COLO829 (cell line): ENCODE measurements around the gene RIMBP2.
"Not testable (repeated sequence)": the region's sequence is repeated elsewhere in the genome, so short reads cannot be mapped to it uniquely, and the experiment has no call there.

Experiments used
- DNase-seq: peaks from one replicate; pipeline ENCODE4 v3.0.0; 2012; ENCODE audit warnings: low spot score

The RIMBP2 gene

DNA sequence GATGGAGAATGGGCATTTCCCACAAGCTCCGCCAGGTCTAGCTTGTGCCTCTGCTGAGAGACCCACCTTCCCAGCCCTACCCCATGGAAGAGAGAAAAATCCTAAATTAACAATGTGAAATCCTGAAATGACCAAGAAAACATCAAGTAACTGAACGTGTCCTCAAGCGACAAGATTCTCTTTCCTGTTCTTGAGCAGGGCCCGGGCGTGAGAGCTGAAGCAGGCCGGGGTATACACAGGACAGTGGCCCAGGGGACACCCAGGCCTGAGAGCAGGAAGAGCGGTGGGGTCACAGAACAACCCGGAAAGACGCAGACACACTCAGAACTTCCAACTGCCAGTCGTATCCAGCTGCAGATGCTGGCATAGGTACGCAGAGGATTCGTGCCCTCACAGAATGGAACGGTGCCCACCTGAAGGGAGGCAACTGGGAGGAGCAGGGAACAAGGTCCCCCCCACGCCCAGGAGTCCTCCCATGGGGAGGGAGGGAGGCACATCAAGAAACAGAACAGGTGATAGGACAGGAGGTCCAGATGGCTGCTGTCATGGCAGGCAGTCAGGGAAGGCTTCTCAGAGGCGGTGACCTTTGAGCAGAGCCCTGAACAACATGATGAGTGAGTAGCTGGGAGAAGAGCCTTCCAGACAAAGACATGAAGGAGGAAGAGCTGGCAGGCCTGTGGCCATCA is 9.1 kb downstream of the RIMBP2 start:
- no peak for DNase-seq

DNA sequence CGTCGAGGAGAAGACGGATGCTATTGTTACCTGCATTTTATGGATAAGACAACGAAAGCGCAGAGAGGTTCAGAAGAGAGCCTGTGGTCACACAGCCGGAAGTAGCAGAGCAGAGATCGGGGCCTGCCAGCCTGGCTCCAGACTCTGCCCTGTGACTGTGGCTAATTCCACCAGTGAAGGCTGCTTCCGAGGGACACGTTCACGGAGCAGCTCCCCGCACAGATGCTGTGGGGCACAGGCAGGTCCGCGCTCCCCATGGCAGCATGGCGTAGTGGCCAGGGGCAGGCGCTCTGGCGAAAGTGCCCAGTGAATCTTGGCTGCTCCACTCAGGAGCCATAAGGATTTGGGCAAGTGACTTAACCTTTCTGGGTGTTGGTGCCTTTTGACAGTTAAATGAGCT is 9.8 kb downstream of the RIMBP2 start:
- DNase-seq: no peak

DNA sequence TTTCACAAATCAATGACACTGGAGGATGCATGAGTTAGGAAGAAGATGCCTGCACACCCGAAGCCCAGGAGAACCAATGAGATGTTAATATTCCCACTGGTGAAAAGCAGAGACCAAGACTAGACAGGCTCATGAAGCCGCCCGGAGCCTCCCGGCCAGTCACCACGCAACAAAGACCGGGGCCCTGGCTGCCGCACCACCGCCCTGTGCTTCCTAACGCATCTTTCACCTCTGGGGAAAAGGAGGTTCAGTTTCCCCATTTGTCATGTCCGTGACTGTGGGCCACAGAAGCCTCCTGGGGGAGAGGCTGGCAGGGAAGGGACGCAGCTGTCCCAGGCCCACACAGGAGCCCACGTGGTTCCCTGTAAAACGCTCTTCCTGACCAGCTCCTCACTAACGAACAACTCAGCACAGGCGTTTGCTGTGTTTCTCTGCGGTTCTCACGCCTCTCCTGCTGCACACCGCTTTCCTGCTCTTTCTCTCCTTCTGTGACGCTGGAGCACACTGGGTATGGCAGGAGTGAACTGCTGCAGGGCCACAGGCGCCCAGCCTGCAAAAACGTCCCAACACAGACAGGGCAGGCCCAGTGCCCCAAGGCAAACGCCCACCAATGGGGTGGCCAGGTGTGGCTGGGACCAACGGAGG is 10.8 kb downstream of the RIMBP2 start:
- no peak for DNase-seq

DNA sequence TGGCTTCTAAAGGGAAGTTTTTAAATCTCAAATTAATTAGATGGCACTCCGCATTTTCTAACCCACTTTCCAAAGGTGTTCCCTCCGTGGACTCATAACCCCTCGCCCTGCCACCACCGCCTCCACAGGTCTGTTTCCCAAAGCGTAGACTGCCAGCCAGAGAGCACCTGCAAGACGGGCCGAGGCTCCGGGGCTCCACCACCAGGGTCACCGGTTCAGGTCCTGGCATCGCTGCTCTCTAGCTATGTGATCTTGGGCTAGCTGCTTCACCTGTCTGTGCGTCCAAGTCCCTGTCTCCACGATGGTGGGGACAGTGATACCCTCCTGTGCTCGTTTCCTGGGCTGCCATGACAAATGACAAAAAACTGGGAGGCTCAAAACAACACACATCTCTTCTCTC is 11.5 kb downstream of the RIMBP2 start:
- no peak for DNase-seq

DNA sequence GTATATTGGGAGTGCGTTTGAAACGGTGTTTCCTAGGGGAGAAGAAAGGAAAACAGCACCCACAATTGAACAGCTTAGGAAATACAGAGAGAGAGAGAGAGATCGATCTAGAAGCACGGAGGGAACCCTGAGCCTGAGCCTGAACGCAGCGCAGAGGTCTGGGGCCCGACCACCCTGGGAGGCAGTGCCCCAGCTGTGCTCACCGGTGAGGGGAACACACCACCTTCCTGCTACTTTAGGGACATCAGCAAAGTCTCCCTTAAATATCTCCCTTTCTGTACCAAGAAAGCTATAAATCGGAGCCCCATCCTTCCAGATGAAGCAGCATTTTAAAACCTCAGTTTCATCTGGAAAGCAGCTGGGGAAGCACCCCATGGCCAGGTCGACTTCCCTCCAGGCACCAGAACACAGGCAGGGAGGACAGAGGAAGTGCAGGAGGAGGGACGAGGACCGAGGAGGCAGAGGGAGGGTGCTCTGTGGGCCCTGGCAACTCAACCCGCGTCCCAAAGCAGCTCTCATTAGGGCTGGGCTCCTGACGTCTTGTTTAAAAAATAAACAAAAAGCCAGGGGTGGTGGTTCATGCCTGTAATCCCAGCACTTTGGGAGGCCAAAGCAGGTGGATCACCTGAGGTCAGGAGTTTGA is 12.2 kb downstream of the RIMBP2 start:
- DNase-seq: no peak

DNA sequence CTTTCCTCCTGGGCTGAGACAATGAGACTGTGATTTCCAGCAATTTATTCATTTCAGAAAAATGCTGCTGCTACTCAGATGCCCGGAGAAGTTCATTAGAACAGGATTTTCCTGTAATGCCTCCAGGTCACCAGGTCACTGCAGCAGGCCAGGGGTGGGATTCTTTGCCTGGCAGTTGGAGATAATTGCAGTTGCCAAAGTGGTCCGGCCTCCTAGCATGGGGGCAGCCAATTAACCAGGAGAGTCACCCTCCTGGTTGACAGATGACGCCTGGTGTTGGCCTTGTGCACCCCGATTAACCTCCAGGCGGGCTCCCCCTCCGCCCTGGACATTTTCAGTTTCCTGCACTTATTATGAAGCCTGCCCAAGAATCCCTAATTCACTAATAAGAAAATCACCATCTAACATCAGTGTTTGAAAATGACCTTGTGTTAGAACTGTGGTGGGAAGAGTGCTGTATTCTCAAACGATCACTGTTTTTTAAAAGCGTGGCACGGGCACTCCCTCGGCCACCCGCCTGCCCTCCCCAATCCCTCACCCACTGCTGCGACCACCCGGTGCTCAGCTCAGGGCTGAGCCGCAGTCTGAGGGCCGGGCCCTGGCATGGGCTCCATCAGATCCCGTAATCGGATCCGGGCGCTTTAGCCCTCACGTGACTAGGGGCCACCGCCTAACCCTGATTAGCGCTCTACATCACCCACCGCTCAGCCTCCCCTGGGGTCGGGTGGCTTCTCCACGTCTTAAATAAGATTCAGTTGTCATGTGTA is 12.9 kb downstream of the RIMBP2 start:
- no peak for DNase-seq

DNA sequence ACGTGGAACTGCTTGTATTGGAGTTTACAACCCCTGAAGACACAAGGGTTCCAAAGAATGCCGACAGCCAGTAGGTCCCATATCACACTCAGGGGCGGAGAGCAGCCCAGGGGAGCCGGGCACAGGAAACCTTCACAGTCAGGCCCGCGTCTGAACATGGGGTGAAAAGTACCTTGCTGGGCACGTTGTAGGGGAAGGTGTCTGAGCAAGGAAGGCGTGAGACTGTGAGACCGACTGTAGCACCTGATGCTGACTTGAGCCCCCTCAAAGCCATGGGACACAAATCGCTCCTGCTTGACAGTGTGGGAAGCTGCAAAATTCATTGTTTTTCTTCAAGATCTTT is 14.7 kb downstream of the RIMBP2 start:
- no peak for DNase-seq

DNA sequence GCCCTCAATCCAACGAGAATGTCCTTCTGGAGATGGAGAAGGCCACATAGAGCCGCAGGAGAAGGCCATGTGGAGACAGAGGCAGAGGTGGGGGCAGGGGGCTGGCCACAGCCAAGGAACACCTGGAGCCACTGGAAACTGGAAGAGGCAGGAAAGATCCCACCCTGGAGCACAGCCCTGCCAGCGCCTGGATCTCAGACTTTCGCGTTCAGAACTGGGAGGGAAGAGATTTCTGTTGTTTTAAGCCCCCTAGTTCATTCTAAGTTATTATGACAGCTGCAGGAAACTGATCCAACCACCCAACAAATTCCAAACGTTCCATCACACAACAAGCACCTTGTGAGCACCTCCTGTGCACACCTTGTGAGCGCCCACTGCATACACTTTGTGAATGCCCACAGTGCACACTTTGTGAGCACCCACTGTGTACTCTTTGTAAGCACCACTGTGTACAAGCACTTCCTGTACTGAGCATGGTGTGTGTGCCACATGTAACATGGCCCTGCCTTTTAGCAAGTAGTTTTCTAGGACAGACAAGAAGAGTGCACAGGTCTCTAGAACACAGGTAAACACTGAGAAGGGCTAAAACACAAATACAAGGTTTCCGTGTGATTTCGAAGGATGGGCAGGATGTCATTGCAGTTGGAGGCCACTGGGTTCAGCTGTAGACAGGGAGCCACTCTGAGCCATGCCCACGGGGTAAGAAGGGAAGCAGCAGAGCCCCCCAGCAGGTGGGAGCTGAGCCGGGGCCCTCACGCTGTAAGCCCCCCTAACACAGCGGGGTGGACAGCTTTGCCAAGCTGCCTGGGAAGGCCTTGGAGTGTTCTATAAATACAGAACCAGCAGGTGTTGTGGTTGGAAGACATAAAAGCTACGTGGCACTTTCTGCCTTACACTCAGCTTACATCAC is 15.4 kb downstream of the RIMBP2 start:
- no peak for DNase-seq

DNA sequence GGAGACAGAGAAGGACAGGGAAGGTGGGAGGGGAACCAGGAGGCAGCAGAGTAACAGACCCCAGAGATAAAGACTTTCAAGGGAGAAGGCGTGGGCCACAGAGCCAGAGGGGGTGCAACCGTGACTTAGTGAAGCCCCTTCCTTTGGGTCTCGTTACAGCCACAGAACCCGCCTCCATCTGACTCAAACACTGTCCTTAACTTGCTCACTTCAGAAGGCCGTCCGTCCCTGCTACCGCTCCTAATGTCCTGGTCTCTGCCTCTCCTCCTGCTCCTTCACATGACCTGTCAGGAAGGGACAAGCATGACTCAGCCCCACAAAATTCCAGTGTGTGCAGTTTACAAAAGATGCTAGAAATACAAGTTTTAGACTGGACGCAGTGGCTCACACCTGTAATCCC is 18.0 kb downstream of the RIMBP2 start:
- DNase-seq: no peak

DNA sequence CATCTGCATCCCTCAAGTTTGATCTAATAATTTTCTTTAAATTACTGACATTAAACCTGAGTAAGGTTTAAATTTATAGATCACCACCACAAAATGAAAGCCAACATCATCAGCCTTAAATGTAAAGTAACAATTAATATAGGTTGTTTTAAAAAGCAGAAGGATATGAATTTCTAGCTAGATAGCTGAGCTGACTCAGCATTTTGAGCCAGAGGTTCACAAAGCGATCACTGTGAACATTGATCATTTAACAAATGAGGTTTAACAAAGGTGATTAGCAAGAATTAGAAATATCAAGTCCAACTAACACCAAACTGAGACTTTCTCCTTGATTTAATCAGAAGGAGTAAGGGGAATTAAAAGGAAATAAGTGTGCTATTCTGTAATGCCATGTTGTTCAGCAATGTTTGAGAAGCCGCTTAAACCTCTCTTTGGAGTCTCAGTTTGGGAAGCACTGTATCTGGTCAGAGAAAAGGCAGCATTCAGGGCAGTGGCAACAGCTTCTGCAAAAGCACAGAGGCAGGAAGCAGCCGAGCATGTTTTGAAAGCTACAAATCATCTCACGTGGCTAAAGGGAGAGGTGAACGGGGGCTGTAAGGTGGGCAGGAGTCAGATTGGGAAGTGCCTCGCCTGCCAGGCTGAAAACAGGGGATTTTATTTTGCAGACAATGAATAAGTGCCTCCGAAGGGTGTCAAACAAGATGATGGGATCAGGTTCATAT is 19.6 kb downstream of the RIMBP2 start:
- no peak for DNase-seq

DNA sequence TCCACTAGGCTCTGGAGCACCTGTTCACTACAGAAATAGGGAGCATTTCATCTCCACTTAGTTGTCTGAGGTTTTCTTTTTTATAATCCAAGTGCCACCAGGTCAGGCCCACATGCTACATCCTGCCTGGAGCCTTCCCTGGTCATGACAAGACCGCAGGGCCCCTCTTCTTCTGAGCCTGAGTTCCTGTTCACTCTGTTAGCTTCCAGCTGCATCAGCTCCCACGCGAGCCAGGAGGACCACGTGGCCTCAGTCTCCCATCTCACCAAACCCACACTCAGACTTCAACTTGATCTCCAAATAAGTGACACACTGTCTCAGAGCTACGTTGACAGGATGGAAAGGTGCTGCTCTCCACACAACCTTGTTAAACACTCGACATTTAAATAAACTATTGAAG is 21.0 kb downstream of the RIMBP2 start:
- no peak for DNase-seq

DNA sequence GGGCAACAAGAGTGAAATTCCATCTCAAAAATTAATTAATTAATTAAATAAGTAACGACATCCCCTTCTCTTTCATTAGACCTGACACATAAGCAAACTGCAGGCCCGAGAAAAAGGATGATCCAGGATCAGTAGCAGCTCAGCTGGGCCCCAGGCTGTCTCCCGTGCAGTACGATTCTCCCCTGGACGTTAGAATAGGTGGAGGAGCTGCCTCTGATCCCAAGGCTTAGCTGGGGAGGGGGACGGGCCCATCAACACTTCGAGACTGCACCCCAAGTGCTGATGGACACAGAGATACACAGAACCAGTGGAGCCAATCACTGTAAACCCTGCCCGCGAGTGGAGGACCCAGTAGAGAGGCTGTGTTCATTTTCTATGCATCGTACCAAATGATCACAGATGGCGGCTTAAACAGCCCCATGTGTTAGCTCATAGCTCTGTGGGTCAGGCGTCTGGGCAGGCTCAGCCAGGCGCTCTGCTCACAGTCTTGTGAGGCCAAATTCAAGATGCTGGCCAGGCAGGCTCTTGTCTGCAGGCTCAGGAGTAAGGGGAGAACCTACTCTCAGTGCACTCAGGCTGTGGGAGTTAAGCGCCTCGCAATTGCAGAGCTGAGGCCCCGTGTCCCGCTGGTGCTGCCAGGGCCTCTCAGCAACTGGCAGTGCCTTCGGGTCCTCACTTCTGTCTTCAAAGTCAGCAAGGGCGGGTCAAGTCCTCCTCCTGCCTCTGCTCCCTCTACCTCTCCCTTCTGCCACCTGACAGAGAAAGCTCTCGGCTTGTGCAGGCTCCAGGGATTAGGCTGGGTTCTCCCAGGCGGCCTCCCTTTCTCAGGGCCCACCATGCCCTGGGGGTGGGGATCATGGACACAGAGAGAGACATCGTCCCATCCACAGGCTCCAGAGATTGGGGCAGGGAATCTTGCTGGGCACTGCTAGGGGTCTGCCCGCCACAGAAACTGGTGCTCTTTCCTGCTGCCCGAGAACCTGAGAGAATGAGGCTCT is 26.4 kb downstream of the RIMBP2 start:
- no peak for DNase-seq

DNA sequence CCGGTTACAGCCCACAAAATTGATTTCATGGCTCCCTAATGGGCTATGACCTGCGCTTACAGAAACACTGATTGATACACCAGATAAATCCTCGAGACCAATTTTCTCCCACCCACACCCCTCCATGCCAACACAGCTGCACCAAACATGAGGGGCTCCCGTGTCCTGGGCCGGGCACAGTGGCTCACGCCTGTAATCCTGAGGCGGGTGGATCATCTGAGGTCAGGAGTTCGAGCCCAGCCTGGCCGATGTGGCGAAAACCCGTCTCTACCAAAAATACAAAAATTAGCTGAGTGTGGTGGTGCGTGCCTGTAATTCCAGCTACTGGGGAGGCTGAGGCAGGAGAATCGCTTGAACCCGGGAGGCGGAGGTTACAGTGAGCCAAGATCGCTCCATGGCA is 27.1 kb downstream of the RIMBP2 start:
- DNase-seq: not testable (repeated sequence)

DNA sequence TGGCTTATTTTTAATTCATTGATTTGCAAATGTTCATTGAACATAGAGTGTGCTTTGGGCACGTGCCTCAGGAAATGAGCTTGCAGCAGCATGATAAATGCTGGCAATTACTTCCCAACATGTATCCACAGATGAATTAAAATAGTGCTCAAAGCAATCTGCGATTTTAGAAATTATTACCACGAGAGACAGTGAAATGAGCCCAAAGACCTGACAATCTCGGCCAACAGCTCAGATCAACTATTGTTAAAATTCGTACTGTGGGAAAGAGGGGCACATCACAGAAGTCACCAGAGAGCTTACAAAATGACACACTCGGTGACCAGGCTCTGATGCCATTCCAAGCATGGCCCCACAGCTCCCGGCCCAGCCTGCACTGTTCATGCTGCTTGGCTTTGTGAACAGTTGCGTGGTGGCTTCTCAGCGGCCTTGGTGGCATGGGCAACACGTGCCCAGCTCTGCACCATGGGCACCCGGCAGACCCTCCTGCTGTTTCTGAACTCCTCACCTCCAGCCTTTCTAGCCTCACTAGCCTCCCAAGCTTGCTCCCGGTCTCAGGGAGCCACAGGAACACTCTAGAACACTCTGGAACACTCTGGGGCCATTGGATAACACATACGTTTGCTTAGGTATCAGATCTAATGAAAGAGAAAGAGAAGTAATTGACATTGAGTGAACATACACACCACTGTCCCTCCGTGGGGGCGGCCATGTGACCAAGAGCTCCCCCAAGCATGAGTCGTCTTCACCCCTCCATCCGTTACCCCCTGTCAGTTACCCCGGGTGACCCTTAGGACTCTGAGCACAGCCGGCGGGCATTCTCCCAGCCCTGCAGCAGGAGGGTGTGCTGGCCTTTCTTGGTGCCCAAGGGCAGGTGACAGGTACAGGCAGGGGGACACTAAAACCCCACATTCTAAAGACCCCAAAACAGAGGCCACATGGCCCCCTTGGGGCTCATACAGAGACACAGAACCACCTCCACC is 28.0 kb downstream of the RIMBP2 start:
- DNase-seq: no peak

DNA sequence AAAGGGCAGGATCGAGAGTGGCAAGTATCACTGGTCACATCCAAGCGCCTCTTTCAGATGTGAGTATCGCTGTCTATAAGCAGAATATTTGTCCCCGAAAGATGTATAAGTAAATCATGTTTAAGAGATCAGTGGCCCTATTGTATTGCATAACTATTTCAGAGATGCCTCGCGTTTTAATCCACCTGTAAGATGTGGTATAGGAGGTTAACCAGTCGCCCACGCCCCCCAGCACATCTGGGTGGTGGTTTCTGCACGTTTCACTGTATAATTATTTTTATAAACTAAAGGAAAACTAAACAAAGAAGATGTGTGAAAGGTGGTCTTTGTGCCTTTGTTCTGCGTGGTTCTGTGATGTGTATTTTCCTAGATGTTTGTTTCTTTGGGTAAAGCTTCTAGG is 28.9 kb downstream of the RIMBP2 start:
- no peak for DNase-seq

DNA sequence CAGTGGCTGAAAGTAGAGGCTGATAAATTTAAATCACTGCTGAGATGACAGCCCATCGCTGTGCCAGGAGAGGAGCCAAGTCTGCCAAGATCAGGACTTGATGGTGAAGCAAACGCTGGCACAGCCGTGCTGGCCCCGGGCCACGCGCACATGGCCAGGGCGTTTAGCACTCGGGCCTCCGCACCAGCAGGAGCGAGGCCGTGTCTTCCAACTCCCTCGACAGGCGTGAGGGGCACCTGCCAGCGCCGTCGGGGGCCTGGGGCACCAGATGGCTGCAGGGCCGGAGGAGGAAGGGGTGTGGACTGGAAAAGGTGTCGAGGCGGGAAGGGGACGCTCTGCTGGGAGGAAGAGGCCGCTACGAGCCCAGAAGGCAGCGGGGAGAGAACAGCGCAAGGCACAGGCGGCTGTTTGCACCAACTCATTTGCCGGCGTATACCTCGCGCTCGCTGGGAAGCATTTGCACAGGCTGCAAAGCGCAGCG is 29.5 kb downstream of the RIMBP2 start:
- no peak for DNase-seq

DNA sequence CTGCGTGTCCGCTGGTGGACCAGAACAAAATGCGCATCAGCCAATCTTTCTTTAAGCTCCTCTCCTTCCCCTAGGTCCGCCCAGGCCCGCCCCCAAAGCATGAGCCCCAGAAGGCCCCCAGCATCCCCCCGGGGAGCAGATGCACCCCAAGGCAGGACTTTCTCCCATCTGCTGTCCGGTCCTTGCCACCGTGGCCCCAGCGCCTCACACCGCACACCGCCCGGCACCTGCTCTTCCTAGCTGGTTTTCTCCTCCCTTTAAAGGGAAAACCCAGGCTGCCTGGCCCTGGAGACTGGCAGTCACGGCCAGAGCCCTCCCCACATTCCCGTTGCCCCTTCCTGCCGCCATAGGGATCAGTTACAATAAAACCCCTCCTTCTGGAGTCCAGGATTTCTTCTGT is 30.2 kb downstream of the RIMBP2 start:
- DNase-seq: no peak

DNA sequence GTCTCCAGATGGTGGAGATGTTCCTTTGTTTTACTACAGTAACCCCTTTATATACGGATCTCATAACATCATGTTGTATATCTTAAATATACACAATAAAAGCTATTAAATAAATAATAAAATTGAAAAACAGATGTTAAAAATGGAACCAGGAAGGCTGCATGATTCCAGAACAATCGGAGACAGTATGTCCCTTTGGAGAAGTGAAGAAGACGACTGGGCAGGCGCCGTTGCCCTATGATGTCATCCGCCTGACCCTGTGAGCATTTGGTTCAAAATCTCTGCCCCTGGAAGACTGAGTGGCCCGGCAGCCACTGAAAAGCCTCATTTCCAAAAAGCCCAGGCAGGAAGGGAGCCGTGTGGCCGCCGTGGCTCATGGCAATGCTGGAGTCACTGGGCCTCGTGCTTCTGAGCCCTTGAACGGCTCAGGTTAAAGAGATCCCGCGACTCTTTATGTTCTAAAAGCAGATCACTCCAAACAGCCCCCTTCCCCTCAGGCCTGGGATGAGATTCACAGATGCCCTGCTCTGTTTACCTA is 30.8 kb downstream of the RIMBP2 start:
- no peak for DNase-seq
